ENCODE results near the gene DDR2.

DDR2 gene

GRCh38 chr1:162661336-162661735 is 29.1 kb downstream of the DDR2 start:
- Histone ChIP-seq H3K9ac (ENCODE audit: insufficient read length, low read depth) (no peak overlapping the region), H3K4me1 (ENCODE audit: insufficient read depth, insufficient read length) (no peaks in the 10 kb centered on the region), H3K27me3 (ENCODE audit: insufficient read depth, insufficient read length) (no peaks in the 10 kb centered on the region), H3K36me3 (ENCODE audit: insufficient read depth, insufficient read length, low read length) (no peaks in the 10 kb centered on the region), H3K9me3 (ENCODE audit: insufficient read depth, low read length) (no peaks in the 10 kb centered on the region), H3K4me3 (ENCODE audit: insufficient read length, low read depth) (no peak overlapping the region)
- no peak for DNase-seq (ENCODE audit: low read depth, low spot score)
- no peak for TF ChIP-seq YY1 (IDR thresholded peaks at IDR 0.05; ENCODE audit: insufficient read depth, insufficient read length)
- no peak for TF ChIP-seq ZNF274 (IDR thresholded peaks at IDR 0.05; ENCODE audit: low read depth, low read length)

- no peak for TF ChIP-seq SUZ12 (IDR thresholded peaks at IDR 0.05; ENCODE audit: extremely low read depth, insufficient read depth, insufficient read length)
- no peak for TF ChIP-seq ZNF274 (IDR thresholded peaks at IDR 0.05; ENCODE audit: low read depth, low read length)
- no peak for TF ChIP-seq YY1 (IDR thresholded peaks at IDR 0.05; ENCODE audit: insufficient read depth, insufficient read length)
- Histone ChIP-seq H3K36me3 (ENCODE audit: insufficient read depth, insufficient read length, low read length) (no peaks in the 10 kb centered on the region), H3K27me3 (ENCODE audit: insufficient read depth, insufficient read length) (no peaks in the 10 kb centered on the region), H3K4me1 (ENCODE audit: insufficient read depth, insufficient read length) (no peaks in the 10 kb centered on the region), H3K4me3 (ENCODE audit: insufficient read length, low read depth) (no peak overlapping the region), H3K9ac (ENCODE audit: insufficient read length, low read depth) (no peak overlapping the region), H3K9me3 (ENCODE audit: insufficient read depth, low read length) (no peaks in the 10 kb centered on the region)
- DNase-seq (ENCODE audit: low read depth, low spot score) = no peak
These were observed 29.7 kb downstream of the DDR2 start for GRCh38 chr1:162662013-162662412.

DNA sequence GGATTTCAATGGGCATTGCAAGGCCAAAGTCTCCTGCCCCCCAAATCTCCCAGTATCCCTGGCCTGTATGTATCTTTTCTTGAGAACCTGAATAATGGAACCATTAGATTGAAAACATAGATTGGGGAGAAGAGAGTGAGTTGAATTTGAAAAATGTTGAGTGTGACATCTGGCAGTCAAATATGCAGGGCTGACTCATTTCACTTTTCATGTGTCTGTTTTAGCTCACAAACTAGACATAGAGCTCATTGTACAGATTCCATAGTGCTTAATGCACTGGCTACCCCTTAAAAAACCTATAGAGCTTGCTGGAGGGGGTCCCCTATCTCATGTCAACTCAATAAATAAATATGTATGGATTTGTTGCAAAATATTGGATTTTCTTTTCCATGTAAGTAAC is 30.8 kb downstream of the DDR2 start:
- no peak for DNase-seq (ENCODE audit: low read depth, low spot score)
- Histone ChIP-seq H3K36me3 (ENCODE audit: insufficient read depth, insufficient read length, low read length) (no peaks in the 10 kb centered on the region), H3K4me3 (ENCODE audit: insufficient read length, low read depth) (no peak overlapping the region), H3K4me1 (ENCODE audit: insufficient read depth, insufficient read length) (no peaks in the 10 kb centered on the region), H3K9me3 (ENCODE audit: insufficient read depth, low read length) (no peaks in the 10 kb centered on the region), H3K9ac (ENCODE audit: insufficient read length, low read depth) (no peak overlapping the region), H3K27me3 (ENCODE audit: insufficient read depth, insufficient read length) (no peaks in the 10 kb centered on the region)
- TF ChIP-seq SUZ12 (IDR thresholded peaks at IDR 0.05; ENCODE audit: extremely low read depth, insufficient read depth, insufficient read length) = no peak
- TF ChIP-seq ZNF274 (IDR thresholded peaks at IDR 0.05; ENCODE audit: low read depth, low read length) = no peak
- TF ChIP-seq YY1 (IDR thresholded peaks at IDR 0.05; ENCODE audit: insufficient read depth, insufficient read length) = no peak

GRCh38 chr1:162663589-162664106 is 31.4 kb downstream of the DDR2 start:
- no peak overlapping the region for H3K4me3 ChIP-seq (ENCODE audit: insufficient read length, low read depth)
- no peaks in the 10 kb centered on the region for H3K9me3 ChIP-seq (ENCODE audit: insufficient read depth, low read length)
- H3K36me3 ChIP-seq (ENCODE audit: insufficient read depth, insufficient read length, low read length) = no peaks in the 10 kb centered on the region
- H3K9ac ChIP-seq (ENCODE audit: insufficient read length, low read depth) = no peak overlapping the region
- DNase-seq (ENCODE audit: low read depth, low spot score) = peak; percentile 27
- H3K27me3 ChIP-seq (ENCODE audit: insufficient read depth, insufficient read length) = no peaks in the 10 kb centered on the region
- no peak for TF ChIP-seq SUZ12 (IDR thresholded peaks at IDR 0.05; ENCODE audit: extremely low read depth, insufficient read depth, insufficient read length)
- no peak for TF ChIP-seq ZNF274 (IDR thresholded peaks at IDR 0.05; ENCODE audit: low read depth, low read length)
- H3K4me1 ChIP-seq (ENCODE audit: insufficient read depth, insufficient read length) = no peaks in the 10 kb centered on the region

GRCh38 chr1:162666006-162666645 is 33.9 kb downstream of the DDR2 start:
- Histone ChIP-seq H3K9ac (ENCODE audit: insufficient read length, low read depth) (no peak overlapping the region), H3K27me3 (ENCODE audit: insufficient read depth, insufficient read length) (no peaks in the 10 kb centered on the region), H3K36me3 (ENCODE audit: insufficient read depth, insufficient read length, low read length) (no peaks in the 10 kb centered on the region), H3K4me3 (ENCODE audit: insufficient read length, low read depth) (no peak overlapping the region), H3K9me3 (ENCODE audit: insufficient read depth, low read length) (no peaks in the 10 kb centered on the region), H3K4me1 (ENCODE audit: insufficient read depth, insufficient read length) (no peaks in the 10 kb centered on the region)
- no peak for DNase-seq (ENCODE audit: low read depth, low spot score)
- TF ChIP-seq YY1 (IDR thresholded peaks at IDR 0.05; ENCODE audit: insufficient read depth, insufficient read length) (no peak), ZNF274 (IDR thresholded peaks at IDR 0.05; ENCODE audit: low read depth, low read length) (no peak), SUZ12 (IDR thresholded peaks at IDR 0.05; ENCODE audit: extremely low read depth, insufficient read depth, insufficient read length) (no peak)

- Histone ChIP-seq H3K36me3 (ENCODE audit: insufficient read depth, insufficient read length, low read length) (no peaks in the 10 kb centered on the region), H3K9ac (ENCODE audit: insufficient read length, low read depth) (no peak overlapping the region), H3K9me3 (ENCODE audit: insufficient read depth, low read length) (no peaks in the 10 kb centered on the region), H3K27me3 (ENCODE audit: insufficient read depth, insufficient read length) (no peaks in the 10 kb centered on the region), H3K4me3 (ENCODE audit: insufficient read length, low read depth) (no peak overlapping the region), H3K4me1 (ENCODE audit: insufficient read depth, insufficient read length) (no peaks in the 10 kb centered on the region)
- no peak for DNase-seq (ENCODE audit: low read depth, low spot score)
- TF ChIP-seq SUZ12 (IDR thresholded peaks at IDR 0.05; ENCODE audit: extremely low read depth, insufficient read depth, insufficient read length) (no peak), ZNF274 (IDR thresholded peaks at IDR 0.05; ENCODE audit: low read depth, low read length) (no peak), YY1 (IDR thresholded peaks at IDR 0.05; ENCODE audit: insufficient read depth, insufficient read length) (no peak)
These were observed 35.3 kb downstream of the DDR2 start for GRCh38 chr1:162667381-162668080.

GRCh38 chr1:162670928-162671663 is 38.8 kb downstream of the DDR2 start:
- no peak overlapping the region for H3K9ac ChIP-seq (ENCODE audit: insufficient read length, low read depth)
- no peaks in the 10 kb centered on the region for H3K27me3 ChIP-seq (ENCODE audit: insufficient read depth, insufficient read length)
- no peak overlapping the region for H3K4me3 ChIP-seq (ENCODE audit: insufficient read length, low read depth)
- H3K4me1 ChIP-seq (ENCODE audit: insufficient read depth, insufficient read length) = no peaks in the 10 kb centered on the region
- TF ChIP-seq SUZ12 (IDR thresholded peaks at IDR 0.05; ENCODE audit: extremely low read depth, insufficient read depth, insufficient read length) (no peak), ZNF274 (IDR thresholded peaks at IDR 0.05; ENCODE audit: low read depth, low read length) (no peak), YY1 (IDR thresholded peaks at IDR 0.05; ENCODE audit: insufficient read depth, insufficient read length) (no peak)
- DNase-seq (ENCODE audit: low read depth, low spot score) = no peak
- H3K9me3 ChIP-seq (ENCODE audit: insufficient read depth, low read length) = no peaks in the 10 kb centered on the region
- no peaks in the 10 kb centered on the region for H3K36me3 ChIP-seq (ENCODE audit: insufficient read depth, insufficient read length, low read length)
